IMR-90 (cell line): Measurements from ENCODE around the gene SPATA2. TPM values are rescaled to one million over a fixed set of nuclear protein-coding genes. Genes with fewer than 3 reads are reported as not detected.

Experiments used
- ATAC-seq: fragments of 200-7000 bp; cut with Tn5 transposase; 2 replicates; pipeline ENCODE4 v1.9.1; 2020; ENCODE audit warnings: low read depth, mild to moderate bottlenecking, moderate library complexity
- BruUV-seq: library from RNA; stranded (reverse); fragments of 400-500 nt; replicated peaks from 2 replicates; lab custom pipeline; 2021; lab: Mats Ljungman, UMichigan
- CTCF ChIA-PET: fragments of 300-600 bp; formaldehyde crosslinking; extraction: SDS; loops from one replicate; lab custom pipeline; 2021; ENCODE audit warnings: antibody characterized with exemption; lab: Yijun Ruan, JAX
- POLR2A ChIA-PET: fragments of 300-600 bp; sonication (Branson Sonifier 250); formaldehyde crosslinking; loops from one replicate; lab custom pipeline; 2022; ENCODE audit warnings: antibody characterized with exemption; ENCODE audit not compliant: unreplicated experiment; lab: Charles Lee
- DNase-seq: peaks from one replicate; pipeline ENCODE4 v3.0.0; 2013
- H2AFZ ChIP-seq: replicated peaks from 2 replicates; pipeline ENCODE3; 2013; ENCODE audit warnings: low read length, mild to moderate bottlenecking; ENCODE audit not compliant: poor library complexity
- H2AK5ac ChIP-seq: 2 replicates; pipeline ENCODE4 v1.6.1; 2013; ENCODE audit warnings: low read depth, low read length, inconsistent platforms
- H2AK9ac ChIP-seq: replicated peaks from 2 replicates; pipeline ENCODE3; 2013; ENCODE audit warnings: mild to moderate bottlenecking, low read depth, low read length, moderate library complexity; ENCODE audit not compliant: poor library complexity
- H2BK120ac ChIP-seq: 2 replicates; pipeline ENCODE4 v1.6.1; 2013; ENCODE audit warnings: low read depth, low read length, inconsistent platforms
- H2BK15ac ChIP-seq: 3 replicates; pipeline ENCODE4 v1.6.1; 2013; ENCODE audit warnings: low read depth, low read length, inconsistent platforms
- H2BK20ac ChIP-seq: 2 replicates; pipeline ENCODE4 v1.6.1; 2013; ENCODE audit warnings: low read depth, mild to moderate bottlenecking, inconsistent platforms, low read length, moderate library complexity
- H2BK5ac ChIP-seq: 2 replicates; pipeline ENCODE4 v1.6.1; 2013; ENCODE audit warnings: mild to moderate bottlenecking, low read depth, low read length, inconsistent platforms; ENCODE audit not compliant: poor library complexity, severe bottlenecking
- H3K14ac ChIP-seq: replicated peaks from 2 replicates; pipeline ENCODE4 v1.6.1; 2013; ENCODE audit warnings: low read depth, low read length, inconsistent platforms
- H3K18ac ChIP-seq: 2 replicates; pipeline ENCODE4 v1.6.1; 2013; ENCODE audit warnings: low read depth, low read length, control low read depth
- H3K23ac ChIP-seq: 2 replicates; pipeline ENCODE4 v1.6.1; 2013; ENCODE audit warnings: low read depth, low read length, inconsistent platforms
- H3K27ac ChIP-seq: 2 replicates; pipeline ENCODE4 v1.5.1; 2013; ENCODE audit warnings: mild to moderate bottlenecking, control low read depth, low read length; ENCODE audit not compliant: insufficient read depth
- H3K27me3 ChIP-seq: 2 replicates; pipeline ENCODE4 v1.6.1; 2013; ENCODE audit warnings: low read length; ENCODE audit not compliant: control insufficient read depth, insufficient read depth
- H3K36me3 ChIP-seq: 2 replicates; pipeline ENCODE4 v1.6.1; 2013; ENCODE audit warnings: low read length, mixed read lengths; ENCODE audit not compliant: control insufficient read depth, insufficient read depth
- H3K4ac ChIP-seq: 2 replicates; pipeline ENCODE4 v1.6.1; 2013; ENCODE audit warnings: low read depth, low read length, inconsistent platforms
- H3K4me1 ChIP-seq: 2 replicates; pipeline ENCODE4 v1.6.1; 2013; ENCODE audit warnings: low read length, mixed read lengths; ENCODE audit not compliant: control insufficient read depth, insufficient read depth
- H3K4me2 ChIP-seq: 2 replicates; pipeline ENCODE4 v1.6.1; 2013; ENCODE audit warnings: low read depth, mild to moderate bottlenecking, control low read depth, low read length, moderate library complexity
- H3K4me3 ChIP-seq: 2 replicates; pipeline ENCODE4 v1.5.1; 2013; ENCODE audit warnings: low read depth, mild to moderate bottlenecking, control low read depth, low read length, moderate library complexity; ENCODE audit not compliant: insufficient read depth
- H3K56ac ChIP-seq: 2 replicates; pipeline ENCODE4 v1.6.1; 2013; ENCODE audit warnings: low read length, inconsistent platforms; ENCODE audit not compliant: insufficient read depth; ENCODE audit errors: extremely low read depth
- H3K79me1 ChIP-seq, 2 experiments: 2 replicates each; pipeline ENCODE4 v1.6.1; 2013; ENCODE audit warnings: low read length in 2 of 2, inconsistent platforms in 1 of 2, low read depth in 1 of 2
- H3K9ac ChIP-seq: 2 replicates; pipeline ENCODE4 v1.6.1; 2013; ENCODE audit warnings: low read depth, low read length, control low read depth
- H3K9me1 ChIP-seq: 2 replicates; pipeline ENCODE4 v1.6.1; 2013; ENCODE audit warnings: low read length, inconsistent platforms; ENCODE audit not compliant: insufficient read depth
- H3K9me3 ChIP-seq: 2 replicates; pipeline ENCODE4 v1.6.1; 2013; ENCODE audit warnings: low read length; ENCODE audit not compliant: control insufficient read depth, insufficient read depth
- H4K20me1 ChIP-seq: 2 replicates; pipeline ENCODE4 v1.6.1; 2013; ENCODE audit warnings: low read length, inconsistent platforms; ENCODE audit not compliant: insufficient read depth
- H4K5ac ChIP-seq: 2 replicates; pipeline ENCODE4 v1.6.1; 2013; ENCODE audit warnings: mild to moderate bottlenecking, low read depth, low read length, control low read depth
- H4K8ac ChIP-seq, 2 experiments: 2 replicates each; pipeline ENCODE4 v1.6.1; 2013; ENCODE audit warnings: low read depth in 2 of 2, low read length in 2 of 2, control low read depth in 1 of 2, inconsistent platforms in 1 of 2
- H4K91ac ChIP-seq: 2 replicates; pipeline ENCODE4 v1.6.1; 2013; ENCODE audit warnings: low read depth, low read length, inconsistent platforms; ENCODE audit not compliant: insufficient read depth
- CEBPB ChIP-seq: IDR thresholded peaks from 2 replicates; pipeline ENCODE4 v1.6.1; 2012; ENCODE audit warnings: low read depth, low read length, improper control_type of control experiment
- CHD1 ChIP-seq: IDR thresholded peaks from 2 replicates; pipeline ENCODE4 v1.6.1; 2012; ENCODE audit warnings: low read depth, low read length, improper control_type of control experiment
- NFE2L2 ChIP-seq: fragments of 150-350 bp; IDR thresholded peaks from 2 replicates; pipeline ENCODE4 v1.6.1; 2016; ENCODE audit warnings: low read depth, mild to moderate bottlenecking, low read length
- WGBS, 2 experiments: methylation state at CpG; one replicate each; pipeline versions ENCODE4 v1.1.5 to v1.1.7; 2013; ENCODE audit warnings: missing lambda C conversion rate in 2 of 2; ENCODE audit not compliant: insufficient read length in 1 of 2; ENCODE audit errors: extremely low coverage in 2 of 2; 5-methylcytosine and 5-hydroxymethylcytosine counted together
- dilution Hi-C: fragments of 300-500 bp; cut with HindIII; formaldehyde crosslinking; loops from one replicate; pipeline ENCODE4 v1.14.3; 2018; ENCODE audit warnings: low sequenced_read_pairs; ENCODE audit not compliant: unreplicated experiment
- in situ Hi-C: fragments of 300-500 bp; cut with MboI; formaldehyde crosslinking; loops from 3 replicates; pipeline ENCODE4 v1.14.3; 2019; ENCODE audit warnings: low sequenced_read_pairs, inconsistent platforms, mixed read lengths
- intact Hi-C: fragments of 100-400 bp; cut with micrococcal nuclease; formaldehyde crosslinking; loops from 2 replicates; pipeline ENCODE4 v1.10.0; 2022
- polyA plus RNA-seq, 3 experiments: library from polyadenylated mRNA; depleted of rRNA; stranded (reverse); fragments of >200 nt; gene quantifications; 2 replicates each; pipeline ENCODE4 v1.2.3, GENCODE V29; 2012; ENCODE audit warnings: low replicate concordance in 1 of 3
- total RNA-seq: library from RNA; depleted of rRNA; stranded (reverse); fragments of >200 nt; gene quantifications from 2 replicates; pipeline ENCODE4 v1.2.3, GENCODE V29; 2012

The SPATA2 gene
- total and polyA plus RNA-seq, 2 of the 4 experiments (the other 2 are of a cell fraction) = 1.3 to 4.5 TPM

DNA sequence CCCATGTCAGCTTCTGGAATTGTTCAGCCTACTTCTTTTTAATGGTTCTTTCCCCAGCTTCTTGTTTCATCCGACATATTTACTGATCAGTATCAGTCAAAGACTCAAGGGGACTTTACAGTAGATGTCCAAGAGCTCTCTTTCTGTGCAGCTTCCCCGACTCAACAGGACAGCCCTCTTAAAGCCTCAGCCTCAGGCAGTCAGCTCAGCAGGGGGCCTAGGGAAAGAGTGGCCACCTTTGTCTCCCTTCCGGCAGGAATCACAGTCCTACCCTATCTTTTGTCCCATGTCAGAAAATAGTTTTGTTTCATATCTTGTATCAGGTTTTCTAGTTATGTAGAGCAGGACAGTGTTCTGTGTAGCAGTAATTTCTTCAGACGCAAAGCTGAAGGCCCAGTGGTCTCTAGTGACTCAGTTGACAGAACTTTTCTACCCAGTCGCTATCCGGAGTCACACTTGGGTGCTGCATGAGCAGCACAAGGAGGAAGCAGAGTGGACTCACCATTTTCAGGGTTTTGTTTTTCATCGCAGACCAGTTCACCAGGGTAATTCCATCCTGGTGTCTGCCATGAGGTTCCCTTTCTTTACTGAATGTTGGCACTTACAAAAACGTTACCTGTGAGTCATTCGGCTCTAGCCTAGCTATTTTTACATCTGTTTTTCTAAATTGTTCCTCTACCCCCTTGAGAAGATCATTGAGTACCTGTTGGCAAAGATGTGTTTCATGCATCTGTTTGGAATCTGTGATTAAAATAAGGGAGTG lies 47.7 kb downstream of the SPATA2 start (continued):
- no peak for TF ChIP-seq CHD1

DNA sequence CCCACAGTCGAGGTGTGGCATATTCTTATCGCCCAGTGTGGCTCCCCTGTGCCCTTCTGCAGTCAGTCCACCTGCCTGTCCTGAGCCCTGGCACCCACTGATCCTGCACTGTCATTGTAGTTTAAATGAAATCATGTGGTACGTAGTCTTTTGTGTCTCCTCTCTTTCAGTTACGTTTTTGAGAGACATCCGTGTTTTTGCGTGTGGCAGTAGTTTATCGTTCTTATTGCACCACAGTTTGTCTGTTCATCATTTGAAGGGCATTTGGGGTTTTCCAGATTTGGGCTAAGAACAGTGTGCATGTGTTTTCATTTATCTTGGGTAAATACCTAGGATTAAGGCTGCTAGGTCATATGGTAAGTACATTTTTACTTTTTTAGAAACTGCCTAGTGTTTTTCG lies 49.3 kb downstream of the SPATA2 start:
- no peaks in the 10 kb centered on the region for H3K9me3 ChIP-seq
- H3K4ac ChIP-seq = no peak overlapping the region
- H4K20me1 ChIP-seq = no peaks in the 10 kb centered on the region
- DNase-seq (peak; percentile 75), ATAC-seq (no peak; the same call in 1 of the 2 replicates)
- no peak overlapping the region for H2AFZ ChIP-seq
- H4K5ac ChIP-seq = no peak overlapping the region
- H3K27me3 ChIP-seq = no peaks in the 10 kb centered on the region
- no peak overlapping the region for H2BK120ac ChIP-seq
- intact Hi-C loops = no loop called here
- H4K91ac ChIP-seq = no peak overlapping the region
- H2AK5ac ChIP-seq = no peak overlapping the region
- no peak overlapping the region for H2AK9ac ChIP-seq
- no peak overlapping the region for H3K23ac ChIP-seq
- H2BK5ac ChIP-seq = no peak overlapping the region
- H3K18ac ChIP-seq = no peak overlapping the region
- TF ChIP-seq NFE2L2 = no peak
- TF ChIP-seq CEBPB = peak; percentile 25; the same call in 1 of the 2 replicates
- H3K14ac ChIP-seq = no peak overlapping the region
- 93% methylated on average over 6 of the region's 8 CpGs; no CpG with 5 or more reads in 1 of the 2 experiments for WGBS, 2 experiments
- H3K9me1 ChIP-seq = peaks cover 4% of the 10 kb centered on the region; the same call in 1 of the 2 replicates
- in situ Hi-C loops = loop anchor here (25.0 kb wide), 1 partner anchor 529 kb away; no protein-coding TSS in a partner anchor
- ChIA-PET CTCF (no interaction called here), POLR2A (no interaction called here)
- H4K8ac ChIP-seq = no peak overlapping the region
- no peak overlapping the region for H3K9ac ChIP-seq
- no peak overlapping the region for H3K56ac ChIP-seq
- H3K4me2 ChIP-seq = no peak overlapping the region
- no peak overlapping the region for H3K27ac ChIP-seq
- H2BK20ac ChIP-seq = no peak overlapping the region
- H3K4me1 ChIP-seq = peaks cover 2% of the 10 kb centered on the region; the same call in 1 of the 2 replicates
- H3K36me3 ChIP-seq = peaks cover 15% of the 10 kb centered on the region
- dilution Hi-C loops = no loop called here
- no TSS peak for BruUV-seq
- no peaks in the 10 kb centered on the region; a peak in 1 of 4 replicates for H3K79me1 ChIP-seq
- H2BK15ac ChIP-seq = no peak overlapping the region
- H3K4me3 ChIP-seq = no peak overlapping the region
